Gastrocnemius medialis (tissue), 4 donors: ENCODE measurements around the gene TRAF1.

Experiments used
- POLR2A ChIP-seq, 2 donors: fragments of 450-650 bp; IDR thresholded peaks; one replicate each; pipeline ENCODE4 v1.6.1; 2017; ENCODE audit warnings: antibody characterized with exemption in 2 of 2, mild to moderate bottlenecking in 2 of 2, moderate library complexity in 2 of 2
- TF ChIP-seq, protein P1 (sequence below), 5 experiments: fragments of 450-650 bp in 3 of 5; fragments of 200-600 bp in 2 of 5; sonication (generic) in 2 of 5; IDR thresholded peaks in 4 of 5; conservative IDR thresholded peaks in 1 of 5; 1 replicate in 4 of 5; 2 replicates in 1 of 5; pipeline ENCODE4 v1.5.1; 2016 to 2019; ENCODE audit warnings: antibody characterized with exemption in 5 of 5, mild to moderate bottlenecking in 3 of 5, moderate library complexity in 3 of 5

DNA sequence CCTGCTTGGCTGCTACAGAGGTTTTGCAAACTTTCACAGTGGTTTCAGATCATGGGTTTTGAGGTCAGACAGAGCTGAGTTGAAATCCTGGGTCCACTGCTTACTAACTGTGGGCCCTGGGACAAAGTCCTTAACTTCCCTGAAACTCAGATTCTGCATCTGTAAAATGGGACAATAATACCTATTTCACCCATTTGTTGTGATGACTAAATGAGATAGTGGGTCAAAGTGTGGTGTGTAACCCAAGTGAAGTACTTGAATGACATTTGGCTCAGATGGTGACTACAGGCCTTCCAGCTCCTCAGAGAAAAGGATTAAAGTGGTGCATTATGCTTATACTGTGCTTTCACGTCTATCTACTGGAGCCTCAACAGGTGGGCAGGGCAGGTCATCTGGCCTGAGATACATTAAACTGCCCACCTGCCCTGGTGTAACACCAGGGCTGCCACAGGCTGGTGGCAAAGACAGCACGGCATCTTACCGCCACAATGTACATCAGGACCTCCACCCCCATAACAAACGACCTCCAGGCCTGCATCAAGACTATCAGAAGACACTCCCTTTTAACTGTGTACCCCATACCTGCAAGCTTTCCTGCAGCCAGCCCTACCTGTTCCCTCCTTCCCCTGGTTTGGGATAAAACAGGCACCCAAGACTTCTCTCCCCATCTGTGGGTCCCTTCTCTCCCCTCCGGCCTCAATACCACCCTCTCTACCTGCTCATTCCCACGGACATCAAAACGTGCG, 846 bp upstream of the TRAF1 start:
- TF ChIP-seq POLR2A (IDR thresholded peaks at IDR 0.05): no peak
- TF ChIP-seq, protein P1, sequence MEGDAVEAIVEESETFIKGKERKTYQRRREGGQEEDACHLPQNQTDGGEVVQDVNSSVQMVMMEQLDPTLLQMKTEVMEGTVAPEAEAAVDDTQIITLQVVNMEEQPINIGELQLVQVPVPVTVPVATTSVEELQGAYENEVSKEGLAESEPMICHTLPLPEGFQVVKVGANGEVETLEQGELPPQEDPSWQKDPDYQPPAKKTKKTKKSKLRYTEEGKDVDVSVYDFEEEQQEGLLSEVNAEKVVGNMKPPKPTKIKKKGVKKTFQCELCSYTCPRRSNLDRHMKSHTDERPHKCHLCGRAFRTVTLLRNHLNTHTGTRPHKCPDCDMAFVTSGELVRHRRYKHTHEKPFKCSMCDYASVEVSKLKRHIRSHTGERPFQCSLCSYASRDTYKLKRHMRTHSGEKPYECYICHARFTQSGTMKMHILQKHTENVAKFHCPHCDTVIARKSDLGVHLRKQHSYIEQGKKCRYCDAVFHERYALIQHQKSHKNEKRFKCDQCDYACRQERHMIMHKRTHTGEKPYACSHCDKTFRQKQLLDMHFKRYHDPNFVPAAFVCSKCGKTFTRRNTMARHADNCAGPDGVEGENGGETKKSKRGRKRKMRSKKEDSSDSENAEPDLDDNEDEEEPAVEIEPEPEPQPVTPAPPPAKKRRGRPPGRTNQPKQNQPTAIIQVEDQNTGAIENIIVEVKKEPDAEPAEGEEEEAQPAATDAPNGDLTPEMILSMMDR (IDR thresholded peaks at IDR 0.05 in 4 of 5, conservative IDR thresholded peaks at IDR 0.05 in 1 of 5): no peak
